Adrenal gland (tissue), 12 donors: Measurements from ENCODE around the gene DENND1C. TPM values are rescaled to one million over a fixed set of nuclear protein-coding genes. Genes with fewer than 3 reads are reported as not detected.

Experiments
- DNase-seq, 7 donors: peaks; one replicate each; pipeline ENCODE4 v3.0.0-alpha.2; 2019 to 2020
- H3K27ac ChIP-seq, 5 donors: fragments of 200-600 bp; sonication (generic) in 4 of 5; 1 replicate in 3 of 5; 2 replicates in 2 of 5; pipeline versions ENCODE4 v1.5.1 to v1.8.0; 2016 to 2020; ENCODE audit warnings: mild to moderate bottlenecking in 1 of 5
- H3K27me3 ChIP-seq: fragments of 200-600 bp; 2 replicates; pipeline ENCODE4 v1.8.0; 2021
- H3K36me3 ChIP-seq, 2 donors: fragments of 200-600 bp; replicated peaks in 1 of 2; 1 replicate in 1 of 2; 2 replicates in 1 of 2; pipeline versions ENCODE4 v1.5.1 to v1.8.0; 2018 to 2022
- H3K4me1 ChIP-seq, 2 donors: fragments of 200-600 bp; replicated peaks in 1 of 2; 1 replicate in 1 of 2; 2 replicates in 1 of 2; pipeline versions ENCODE4 v1.5.1 to v1.8.0; 2018 to 2021
- H3K4me3 ChIP-seq, 4 donors: fragments of 200-600 bp; sonication (generic) in 3 of 4; one replicate each; pipeline ENCODE4 v1.5.1; 2016 to 2018
- H3K9me3 ChIP-seq, 3 donors: fragments of 200-600 bp; sonication (generic) in 1 of 3; replicated peaks in 1 of 3; 1 replicate in 2 of 3; 2 replicates in 1 of 3; pipeline versions ENCODE4 v1.5.1 to v1.8.0; 2016 to 2021
- POLR2A ChIP-seq, 2 donors: fragments of 450-650 bp; IDR thresholded peaks; one replicate each; pipeline ENCODE4 v1.6.1; 2017; ENCODE audit warnings: antibody characterized with exemption in 2 of 2, mild to moderate bottlenecking in 2 of 2, moderate library complexity in 1 of 2
- whole genome bisulfite sequencing, 4 donors: extraction: QIAGEN DNeasy Blood & Tissue Kit in 2 of 4; methylation state at CpG; one replicate each; pipeline versions ENCODE4 v1.1.5 to v1.1.7; 2013 to 2017; 5-methylcytosine and 5-hydroxymethylcytosine counted together
- intact Hi-C, 2 donors: fragments of 100-400 bp; cut with DNase I; formaldehyde crosslinking; loops; one replicate each; pipeline versions ENCODE4 v1.14.1 to v1.15.0; 2022 to 2023
- polyA plus RNA-seq, 3 donors: library from polyadenylated mRNA; stranded (reverse); fragments of 200-250 nt in 2 of 3; fragments of 350-450 nt in 1 of 3; fragmentation: Illumina TruSeq in 1 of 3; extraction: RNeasy Lipid Tissue Mini Kit (QIAGEN cat#74804) in 1 of 3; gene quantifications; one replicate each; pipeline ENCODE4 v1.2.3, GENCODE V29; 2013 to 2014
- total RNA-seq, 9 donors: library from RNA; depleted of rRNA in 4 of 9; stranded (reverse); fragments of >200 nt in 4 of 9; fragments of 120-200 nt in 1 of 9; fragmentation: NEBNext Ultra II Directional in 1 of 9; extraction: Animal tissue kit (Norgen Biotek cat#: 25700) in 1 of 9; gene quantifications; one replicate each; pipeline versions ENCODE4 v1.1.0 to v1.2.4, GENCODE V29; 2013 to 2023
- TF ChIP-seq, protein P1 (sequence below), 6 experiments: fragments of 450-650 bp in 4 of 6; fragments of 200-600 bp in 2 of 6; sonication (generic) in 1 of 6; IDR thresholded peaks; 1 replicate in 5 of 6; 2 replicates in 1 of 6; pipeline versions ENCODE4 v1.5.1 to v1.8.0; 2016 to 2021; ENCODE audit warnings: antibody characterized with exemption in 6 of 6, mild to moderate bottlenecking in 2 of 6, moderate library complexity in 1 of 6
- donor health status: healthy with polysubstance abuse.
- donor health status: Bipolar disorder and iron deficiency.
- donor health status: DM: yes; HTN: yes; CAD: no.
- donor health status: DM: no; HTN: no; CAD: no.
- donor health status: DM: no; HTN: no; CAD: no.
- donor health status: DM: yes; HTN: yes; CAD: no.

Gene DENND1C
- total and polyA plus RNA-seq, 12 donors: 0.66 to 12.1 (median 4.4) TPM

DNA sequence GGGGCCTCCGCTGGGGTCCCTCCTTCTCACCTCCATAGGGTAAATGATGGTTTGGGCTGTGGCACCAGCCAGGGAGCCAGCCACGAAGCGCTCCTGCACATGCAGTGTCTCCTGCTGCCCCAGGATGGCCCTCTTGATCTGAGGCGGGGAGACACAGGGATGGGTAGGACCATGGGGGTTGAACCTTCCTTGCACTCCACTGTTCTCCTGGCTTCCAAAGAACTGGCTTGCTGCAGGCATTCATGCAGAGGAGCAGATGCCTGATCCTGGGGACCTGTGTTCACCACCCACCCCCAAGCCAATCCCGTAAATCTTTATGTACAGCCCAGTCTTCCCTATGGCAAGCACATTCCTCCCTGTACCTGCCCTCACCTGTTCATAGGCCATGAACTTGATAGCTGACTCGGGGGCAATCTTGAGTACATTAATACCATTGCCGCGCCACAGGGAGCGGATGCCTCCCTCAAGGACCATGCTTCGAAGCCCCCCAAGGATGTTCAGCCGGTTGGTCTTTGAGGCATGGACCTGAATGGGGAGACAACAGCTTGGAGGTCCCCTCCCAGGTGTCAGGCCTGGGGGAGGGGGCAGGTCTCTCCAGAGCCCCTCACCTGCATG, 27.5 kb downstream of the DENND1C start:
- Histone ChIP-seq H3K4me3 (no peak overlapping the region), H3K4me1 (peaks cover 7 to 8% of the 10 kb centered on the region in 2 donors), H3K9me3 (no peaks in the 10 kb centered on the region), H3K27ac (no peak overlapping the region), H3K36me3 (peaks cover 0 to 18% of the 10 kb centered on the region in 2 donors), H3K27me3 (no peaks in the 10 kb centered on the region)
- no peak for DNase-seq
- intact Hi-C loops: no loop called here
- TF ChIP-seq, protein P1, sequence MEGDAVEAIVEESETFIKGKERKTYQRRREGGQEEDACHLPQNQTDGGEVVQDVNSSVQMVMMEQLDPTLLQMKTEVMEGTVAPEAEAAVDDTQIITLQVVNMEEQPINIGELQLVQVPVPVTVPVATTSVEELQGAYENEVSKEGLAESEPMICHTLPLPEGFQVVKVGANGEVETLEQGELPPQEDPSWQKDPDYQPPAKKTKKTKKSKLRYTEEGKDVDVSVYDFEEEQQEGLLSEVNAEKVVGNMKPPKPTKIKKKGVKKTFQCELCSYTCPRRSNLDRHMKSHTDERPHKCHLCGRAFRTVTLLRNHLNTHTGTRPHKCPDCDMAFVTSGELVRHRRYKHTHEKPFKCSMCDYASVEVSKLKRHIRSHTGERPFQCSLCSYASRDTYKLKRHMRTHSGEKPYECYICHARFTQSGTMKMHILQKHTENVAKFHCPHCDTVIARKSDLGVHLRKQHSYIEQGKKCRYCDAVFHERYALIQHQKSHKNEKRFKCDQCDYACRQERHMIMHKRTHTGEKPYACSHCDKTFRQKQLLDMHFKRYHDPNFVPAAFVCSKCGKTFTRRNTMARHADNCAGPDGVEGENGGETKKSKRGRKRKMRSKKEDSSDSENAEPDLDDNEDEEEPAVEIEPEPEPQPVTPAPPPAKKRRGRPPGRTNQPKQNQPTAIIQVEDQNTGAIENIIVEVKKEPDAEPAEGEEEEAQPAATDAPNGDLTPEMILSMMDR (IDR thresholded peaks at IDR 0.05): no peak
- TF ChIP-seq POLR2A (IDR thresholded peaks at IDR 0.05): no peak
- 96 to 100% (median 99%) methylated on average over 10 to 11 of the region's 11 CpGs for WGBS, 4 donors

DNA sequence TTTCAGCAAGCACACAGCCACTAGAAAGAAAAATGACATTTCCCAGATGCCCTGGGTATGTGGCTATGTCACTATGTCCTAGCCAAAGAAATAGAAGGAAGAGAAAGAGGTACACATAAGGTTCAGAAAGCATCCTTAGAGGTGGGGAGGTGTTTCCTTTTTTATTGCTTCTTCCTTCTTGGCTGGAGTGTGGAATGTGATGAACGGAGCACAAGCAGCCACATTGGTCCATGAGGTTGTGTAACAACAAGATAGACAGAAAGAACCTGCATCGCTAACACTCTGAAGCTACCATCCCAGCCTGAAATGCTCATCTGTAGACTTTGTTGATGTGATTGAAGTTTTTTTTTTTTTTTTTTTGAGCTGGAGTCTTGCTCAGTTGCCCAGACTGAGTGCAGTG, 28.7 kb downstream of the DENND1C start:
- Histone ChIP-seq H3K9me3 (no peaks in the 10 kb centered on the region), H3K4me1 (no peaks in the 10 kb centered on the region), H3K4me3 (no peak overlapping the region), H3K27ac (no peak overlapping the region), H3K36me3 (peaks cover 0 to 18% of the 10 kb centered on the region in 2 donors), H3K27me3 (no peaks in the 10 kb centered on the region)
- no peak for TF ChIP-seq POLR2A (IDR thresholded peaks at IDR 0.05)
- TF ChIP-seq, protein P1 (IDR thresholded peaks at IDR 0.05): no peak
- no peak for DNase-seq
- intact Hi-C loops: no loop called here
- WGBS, 4 donors: 91 to 100% (median 98%) methylated on average over 2 of the region's 2 CpGs

DNA sequence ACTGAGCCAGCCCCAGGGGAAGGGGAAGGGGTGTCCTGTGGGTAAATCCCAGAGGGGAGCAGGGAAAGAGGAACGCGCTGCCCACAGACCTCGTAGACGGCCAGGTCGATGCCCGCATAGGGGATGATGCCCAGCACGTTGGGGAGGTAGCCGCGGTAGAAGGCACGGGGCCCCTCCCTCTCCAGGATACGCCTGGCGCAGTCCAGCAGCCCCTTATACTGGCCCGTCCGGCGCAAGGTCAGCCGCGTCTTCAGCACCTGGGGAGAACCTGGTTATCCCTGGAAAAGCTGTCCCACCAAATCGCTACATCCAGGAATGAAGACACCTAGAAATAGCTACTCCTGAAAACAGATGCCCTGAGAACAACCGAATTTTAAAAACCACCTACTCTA, 29.4 kb downstream of the DENND1C start:
- 88 to 97% (median 96%) methylated on average over 8 to 19 of the region's 19 CpGs for WGBS, 4 donors

DNA sequence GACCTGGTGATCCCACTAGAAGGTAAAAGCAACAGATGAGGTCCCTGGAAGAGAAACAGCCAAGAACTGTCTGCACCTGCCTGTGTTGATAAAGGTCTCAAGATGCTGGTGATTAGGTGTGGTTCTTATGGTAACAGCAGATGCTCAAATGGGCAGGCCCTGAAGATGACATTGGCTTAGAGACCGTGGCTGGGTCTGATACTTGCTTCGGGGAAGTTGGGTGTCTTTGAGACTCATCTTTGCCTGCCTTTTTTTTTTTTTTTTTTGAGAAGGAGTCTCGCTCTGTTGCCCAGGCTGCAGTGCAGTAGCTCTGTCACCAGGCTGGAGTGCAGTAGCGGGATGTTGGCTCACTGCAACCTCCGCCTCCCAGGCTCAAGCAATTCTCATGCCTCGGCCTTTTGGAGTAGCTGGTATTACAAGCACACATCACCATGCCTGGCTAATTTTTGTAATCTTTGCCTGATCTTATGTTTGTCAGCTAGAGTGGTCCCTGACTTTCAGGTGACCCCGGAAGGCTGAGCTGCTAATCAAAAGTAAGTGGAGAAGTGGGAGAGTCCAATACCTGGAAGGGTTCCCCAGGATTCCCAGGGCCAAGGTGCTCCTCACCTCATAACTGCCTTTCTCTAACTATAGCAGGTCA, 29.9 kb downstream of the DENND1C start:
- H3K4me3 ChIP-seq: no peak overlapping the region
- no peaks in the 10 kb centered on the region for H3K27me3 ChIP-seq
- H3K27ac ChIP-seq: no peak overlapping the region
- H3K9me3 ChIP-seq: no peaks in the 10 kb centered on the region
- intact Hi-C loops: no loop called here
- 92 to 97% (median 96%) methylated on average over 6 to 7 of the region's 7 CpGs for WGBS, 4 donors
- TF ChIP-seq POLR2A (IDR thresholded peaks at IDR 0.05): no peak
- TF ChIP-seq, protein P1 (IDR thresholded peaks at IDR 0.05): no peak
- peaks cover 0 to 18% of the 10 kb centered on the region in 2 donors for H3K36me3 ChIP-seq
- no peak for DNase-seq
- no peaks in the 10 kb centered on the region for H3K4me1 ChIP-seq

More for the DNA sequence above, 29.4 kb downstream of the DENND1C start:
- Histone ChIP-seq H3K36me3 (peaks cover 0 to 18% of the 10 kb centered on the region in 2 donors), H3K9me3 (no peaks in the 10 kb centered on the region), H3K4me3 (no peak overlapping the region), H3K4me1 (no peaks in the 10 kb centered on the region), H3K27me3 (no peaks in the 10 kb centered on the region), H3K27ac (no peak overlapping the region)
- intact Hi-C loops: no loop called here
- DNase-seq: no peak
- no peak for TF ChIP-seq POLR2A (IDR thresholded peaks at IDR 0.05)
- TF ChIP-seq, protein P1 (IDR thresholded peaks at IDR 0.05): no peak
